WI38 (cell line): ENCODE measurements around the gene ELMO1.

Experiments
- H3K4me3 ChIP-seq: 2 replicates; pipeline ENCODE4 v1.5.1; 2011; ENCODE audit warnings: low read depth, mild to moderate bottlenecking, control low read depth, low read length
- CTCF ChIP-seq: IDR thresholded peaks from 2 replicates; pipeline ENCODE4 v1.5.1; 2012; ENCODE audit warnings: low read depth, mild to moderate bottlenecking, control low read depth, low read length

ELMO1 gene

GRCh38 chr7:36880108-36880507 lies 568.6 kb downstream of the ELMO1 start:
- H3K4me3 ChIP-seq = no peak overlapping the region
- no peak for TF ChIP-seq CTCF

GRCh38 chr7:36879021-36879420 lies 569.6 kb downstream of the ELMO1 start:
- TF ChIP-seq CTCF = no peak

GRCh38 chr7:36878288-36878687 lies 570.4 kb downstream of the ELMO1 start:
- TF ChIP-seq CTCF = no peak
- no peak overlapping the region for H3K4me3 ChIP-seq

More at GRCh38 chr7:36879021-36879420, 569.6 kb downstream of the ELMO1 start:
- H3K4me3 ChIP-seq = no peak overlapping the region

- TF ChIP-seq CTCF = no peak
- H3K4me3 ChIP-seq = no peak overlapping the region
Observed at GRCh38 chr7:36875794-36876193, 572.9 kb downstream of the ELMO1 start.

- H3K4me3 ChIP-seq = no peak overlapping the region
- no peak for TF ChIP-seq CTCF
Observed at GRCh38 chr7:36874041-36874440, 574.6 kb downstream of the ELMO1 start.

- no peak for TF ChIP-seq CTCF
- no peak overlapping the region for H3K4me3 ChIP-seq
Observed at GRCh38 chr7:36871863-36872262, 576.8 kb downstream of the ELMO1 start.

- no peak overlapping the region for H3K4me3 ChIP-seq
- no peak for TF ChIP-seq CTCF
Observed at GRCh38 chr7:36871355-36871738, 577.3 kb downstream of the ELMO1 start.
